Measurements from ENCODE around the gene STUM. TPM values are rescaled to one million over a fixed set of nuclear protein-coding genes. Genes with fewer than 3 reads are reported as not detected.

The STUM gene
- total RNA-seq, 5 donors from 2014 or later (not counting 1 experiment from before 2014, with no cell fraction given): 0.10 TPM; not detected in 4

DNA sequence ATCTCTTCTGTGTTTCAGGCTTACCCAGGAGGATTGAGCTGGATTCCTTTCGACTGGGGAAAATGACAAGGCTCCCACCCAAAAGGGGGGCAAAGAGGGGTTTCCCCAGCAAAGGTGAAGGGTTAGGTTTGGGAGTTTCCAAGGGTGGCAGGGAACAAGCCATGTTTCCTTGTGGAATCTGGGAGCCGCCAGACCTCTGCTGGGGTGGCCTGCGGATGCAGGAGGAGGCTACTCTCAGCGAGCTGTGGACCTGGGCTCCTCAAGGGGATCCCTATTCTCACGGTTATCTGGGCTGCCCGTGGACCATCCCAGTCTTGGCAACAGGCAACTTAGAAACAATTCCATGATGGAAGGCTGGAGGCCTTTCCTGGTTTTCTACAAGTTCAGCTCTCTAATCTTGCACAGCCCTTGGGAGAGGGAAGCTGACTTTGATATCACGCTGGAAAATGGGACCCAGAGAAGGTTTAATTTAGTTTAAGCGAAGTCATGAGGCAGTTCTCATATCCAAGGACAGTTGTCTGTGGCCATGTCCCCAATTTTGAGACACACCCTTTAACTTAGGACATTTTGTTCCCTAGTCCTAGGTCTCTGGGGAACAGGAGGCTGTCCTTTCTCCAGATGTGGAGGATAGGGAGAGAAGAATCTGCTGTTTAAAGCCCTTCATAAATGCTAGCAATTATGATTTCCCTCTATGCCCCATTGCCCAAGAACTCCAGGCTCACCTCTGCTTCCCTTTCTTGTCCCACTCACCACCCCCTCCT lies 24.7 kb upstream of the STUM start:
- ATAC-seq (replicated peaks in 1 of 4): no peak
- Histone ChIP-seq H3K4me1 (ENCODE audit: control insufficient read depth in 1 of 2, extremely low read depth in 1 of 2, insufficient read depth in 2 of 2, low read length in 2 of 2) (no peaks in the 10 kb centered on the region), H3K27me3 (replicated peaks in 1 of 2; ENCODE audit: control insufficient read depth in 2 of 2, extremely low read depth in 1 of 2, insufficient read depth in 2 of 2, low read length in 1 of 2) (peaks cover 0 to 47% of the 10 kb centered on the region in 2 experiments), H3K9me3 (no peaks in the 10 kb centered on the region), H3K4me3 (ENCODE audit: control insufficient read depth in 1 of 2, extremely low read depth in 1 of 2, low read length in 1 of 2) (no peak overlapping the region), H3K27ac (ENCODE audit: low read length) (no peak overlapping the region), H3K36me3 (ENCODE audit: control insufficient read depth in 2 of 2, extremely low read depth in 1 of 2, insufficient read depth in 1 of 2, low read length in 1 of 2) (no peaks in the 10 kb centered on the region)
- Mint-ChIP-seq H3K27ac (no peak overlapping the region), H3K27me3 (peaks cover 4 to 9% of the 10 kb centered on the region in 2 donors), H3K4me3 (no peak overlapping the region), H3K9me3 (peaks cover 0 to 5% (median 4%) of the 10 kb centered on the region in 3 donors), H3K36me3 (no peaks in the 10 kb centered on the region), H3K4me1 (no peaks in the 10 kb centered on the region)
- WGBS (ENCODE audit: insufficient coverage): 91% methylated on average over 3 of the region's 8 CpGs
- DNase-seq: no peak
- ChIA-PET POLR2A (no interaction called here), CTCF (no interaction called here)

DNA sequence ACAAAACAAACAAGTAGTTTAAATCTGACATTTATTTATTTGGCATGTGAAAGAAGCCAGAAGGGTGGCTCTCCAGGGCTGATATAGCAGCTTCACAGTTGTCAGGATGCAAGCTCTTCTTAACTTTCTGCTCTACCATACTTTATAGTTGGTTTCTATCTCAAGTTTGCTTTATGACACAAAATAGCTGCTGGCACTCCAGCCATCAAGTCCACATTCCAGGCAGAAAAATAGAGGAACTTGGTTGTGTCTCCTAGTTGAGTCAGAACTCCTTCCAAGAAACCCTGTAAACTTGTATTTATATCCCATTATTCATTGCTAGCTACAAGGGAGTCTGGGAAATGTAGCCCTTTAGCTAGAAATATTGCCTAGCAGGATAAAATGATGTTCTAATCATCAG lies 24.0 kb upstream of the STUM start:
- peaks cover 4 to 14% of the 10 kb centered on the region in 2 donors for H3K27me3 Mint-ChIP-seq
- H3K36me3 Mint-ChIP-seq: no peaks in the 10 kb centered on the region
- no peaks in the 10 kb centered on the region for H3K4me1 Mint-ChIP-seq
- no peak overlapping the region for H3K4me3 Mint-ChIP-seq
- H3K9me3 ChIP-seq: no peaks in the 10 kb centered on the region
- H3K4me3 ChIP-seq (ENCODE audit: control insufficient read depth in 1 of 2, extremely low read depth in 1 of 2, low read length in 1 of 2): no peak overlapping the region
- no peak for DNase-seq
- no peaks in the 10 kb centered on the region for H3K4me1 ChIP-seq (ENCODE audit: control insufficient read depth in 1 of 2, extremely low read depth in 1 of 2, insufficient read depth in 2 of 2, low read length in 2 of 2)
- no peak for ATAC-seq (replicated peaks in 1 of 4)
- no peak overlapping the region for H3K27ac ChIP-seq (ENCODE audit: low read length)
- peaks cover 0 to 5% (median 4%) of the 10 kb centered on the region in 3 donors for H3K9me3 Mint-ChIP-seq
- ChIA-PET POLR2A (no interaction called here), CTCF (interaction anchor here in 1 of 2 donors (0.6 kb wide), 1 partner anchor 77 kb away, joined by 3 read pairs; no protein-coding TSS in a partner anchor)
- no peaks in the 10 kb centered on the region for H3K36me3 ChIP-seq (ENCODE audit: control insufficient read depth in 2 of 2, extremely low read depth in 1 of 2, insufficient read depth in 1 of 2, low read length in 1 of 2)
- peaks cover 0 to 41% of the 10 kb centered on the region in 2 experiments for H3K27me3 ChIP-seq (replicated peaks in 1 of 2; ENCODE audit: control insufficient read depth in 2 of 2, extremely low read depth in 1 of 2, insufficient read depth in 2 of 2, low read length in 1 of 2)
- no peak overlapping the region for H3K27ac Mint-ChIP-seq

DNA sequence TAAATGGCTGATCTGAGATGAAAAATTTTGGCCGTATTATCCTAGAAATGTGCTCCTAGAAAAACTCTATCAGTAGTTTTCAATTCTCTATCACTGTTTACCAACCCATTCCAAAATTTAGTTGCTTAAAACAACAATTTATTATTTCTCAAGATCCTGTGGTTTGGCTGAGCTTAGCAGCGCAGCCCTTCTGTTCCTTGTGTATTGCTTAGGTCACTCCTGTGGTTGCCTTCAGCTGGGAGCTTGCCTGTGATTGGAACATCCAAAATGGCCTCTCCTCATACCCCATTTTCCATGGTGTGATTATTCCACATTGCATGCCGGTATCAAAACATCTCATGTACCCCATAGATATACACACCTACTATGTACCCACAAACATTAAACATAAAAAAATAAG lies 22.8 kb upstream of the STUM start:
- ChIA-PET POLR2A (no interaction called here), CTCF (no interaction called here)
- H3K27ac Mint-ChIP-seq: no peak overlapping the region
- DNase-seq (no peak), ATAC-seq (replicated peaks in 1 of 4) (no peak)
- peaks cover 0 to 15% of the 10 kb centered on the region in 2 donors for H3K27me3 Mint-ChIP-seq
- H3K9me3 ChIP-seq: no peaks in the 10 kb centered on the region
- H3K36me3 ChIP-seq (ENCODE audit: control insufficient read depth in 2 of 2, extremely low read depth in 1 of 2, insufficient read depth in 1 of 2, low read length in 1 of 2): no peaks in the 10 kb centered on the region
- no peaks in the 10 kb centered on the region for H3K4me1 Mint-ChIP-seq
- H3K4me1 ChIP-seq (ENCODE audit: control insufficient read depth in 1 of 2, extremely low read depth in 1 of 2, insufficient read depth in 2 of 2, low read length in 2 of 2): no peaks in the 10 kb centered on the region
- no peak overlapping the region for H3K27ac ChIP-seq (ENCODE audit: low read length)
- H3K27me3 ChIP-seq (replicated peaks in 1 of 2; ENCODE audit: control insufficient read depth in 2 of 2, extremely low read depth in 1 of 2, insufficient read depth in 2 of 2, low read length in 1 of 2): peaks cover 0 to 40% of the 10 kb centered on the region in 2 experiments
- WGBS (ENCODE audit: insufficient coverage): 100% methylated on average over 1 of the region's 3 CpGs
- H3K36me3 Mint-ChIP-seq: no peaks in the 10 kb centered on the region
- H3K4me3 ChIP-seq (ENCODE audit: control insufficient read depth in 1 of 2, extremely low read depth in 1 of 2, low read length in 1 of 2): no peak overlapping the region
- H3K4me3 Mint-ChIP-seq: no peak overlapping the region
- H3K9me3 Mint-ChIP-seq: peaks cover 0 to 5% (median 4%) of the 10 kb centered on the region in 3 donors

DNA sequence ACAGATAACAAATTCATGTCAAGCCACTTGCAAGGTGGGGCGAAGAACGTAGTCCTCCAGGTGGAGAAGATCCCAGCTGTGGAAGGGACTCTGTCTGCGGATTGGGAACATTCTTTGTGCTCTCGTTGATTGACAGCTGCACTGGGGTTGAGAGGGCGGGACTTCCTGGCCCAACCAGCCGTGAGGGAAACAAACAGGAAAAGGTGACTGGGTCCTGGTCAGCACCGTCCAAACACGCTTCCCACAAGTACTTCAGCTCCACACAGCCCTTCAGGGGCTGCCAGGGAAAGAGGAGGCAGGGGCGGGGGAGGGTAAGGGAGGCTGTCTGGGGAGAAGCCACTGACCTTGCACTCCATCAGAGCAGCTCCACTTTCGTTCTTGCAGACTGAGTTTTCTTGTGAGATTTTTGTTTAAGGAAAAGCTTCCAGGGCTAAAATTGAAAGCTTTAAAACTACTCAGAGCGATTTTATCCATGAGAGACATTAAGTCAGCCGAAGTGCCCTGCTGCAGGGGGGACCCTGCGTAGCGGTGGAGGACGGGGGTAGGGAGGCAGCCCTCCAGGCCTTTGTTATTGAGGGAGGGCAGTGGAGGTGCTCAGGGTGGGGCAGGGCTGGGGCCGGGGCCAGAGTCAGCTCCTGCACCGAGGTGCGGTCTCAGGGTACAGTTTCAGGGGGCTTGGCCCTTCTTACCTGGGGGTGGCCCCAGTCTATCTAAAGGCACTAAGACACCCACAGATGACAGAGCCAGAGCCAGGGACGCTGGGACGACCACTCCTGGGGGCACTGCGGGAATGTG lies 21.6 kb upstream of the STUM start:
- CTCF ChIA-PET: no interaction called here
- no peaks in the 10 kb centered on the region for H3K9me3 ChIP-seq
- H3K9me3 Mint-ChIP-seq: peaks cover 0 to 5% (median 4%) of the 10 kb centered on the region in 3 donors
- no peaks in the 10 kb centered on the region for H3K4me1 Mint-ChIP-seq
- peaks cover 0 to 16% of the 10 kb centered on the region in 2 donors for H3K27me3 Mint-ChIP-seq
- H3K36me3 Mint-ChIP-seq: no peaks in the 10 kb centered on the region
- DNase-seq (no peak), ATAC-seq (replicated peaks in 1 of 4) (no peak)
- WGBS (ENCODE audit: insufficient coverage): 87% methylated on average over 14 of the region's 21 CpGs
- no peak overlapping the region for H3K4me3 Mint-ChIP-seq
- POLR2A ChIA-PET: no interaction called here
- H3K27ac Mint-ChIP-seq: no peak overlapping the region
- no peak overlapping the region for H3K4me3 ChIP-seq (ENCODE audit: control insufficient read depth in 1 of 2, extremely low read depth in 1 of 2, low read length in 1 of 2)
- H3K27ac ChIP-seq (ENCODE audit: low read length): no peak overlapping the region
- H3K27me3 ChIP-seq (replicated peaks in 1 of 2; ENCODE audit: control insufficient read depth in 2 of 2, extremely low read depth in 1 of 2, insufficient read depth in 2 of 2, low read length in 1 of 2): peaks cover 0 to 32% of the 10 kb centered on the region in 2 experiments
- H3K36me3 ChIP-seq (ENCODE audit: control insufficient read depth in 2 of 2, extremely low read depth in 1 of 2, insufficient read depth in 1 of 2, low read length in 1 of 2): no peaks in the 10 kb centered on the region
- H3K4me1 ChIP-seq (ENCODE audit: control insufficient read depth in 1 of 2, extremely low read depth in 1 of 2, insufficient read depth in 2 of 2, low read length in 2 of 2): no peaks in the 10 kb centered on the region

DNA sequence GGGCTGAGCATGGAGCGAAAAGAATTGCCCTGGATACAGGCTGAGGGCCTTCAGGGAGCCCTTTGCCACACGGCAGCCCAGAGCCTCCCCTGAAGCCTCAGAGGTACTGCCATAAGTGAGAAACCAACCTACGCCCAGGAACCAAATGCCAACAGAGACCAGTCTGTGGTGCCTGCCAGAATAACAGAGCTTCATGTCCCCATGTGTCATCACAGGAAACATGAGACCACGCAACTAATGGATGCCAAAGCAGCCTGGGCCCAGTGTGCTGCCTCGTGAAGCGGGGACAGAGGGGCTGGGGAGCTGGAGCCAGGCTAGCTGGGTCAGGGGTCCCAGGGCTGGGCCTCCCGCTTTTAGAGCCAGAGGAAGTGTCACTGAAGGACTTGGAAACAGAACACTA lies 18.7 kb upstream of the STUM start:
- Mint-ChIP-seq H3K36me3 (no peaks in the 10 kb centered on the region), H3K4me3 (no peak overlapping the region), H3K27me3 (peaks cover 0 to 15% of the 10 kb centered on the region in 2 donors), H3K9me3 (no peaks in the 10 kb centered on the region), H3K27ac (no peak overlapping the region), H3K4me1 (no peaks in the 10 kb centered on the region)
- H3K36me3 ChIP-seq (ENCODE audit: control insufficient read depth in 2 of 2, extremely low read depth in 1 of 2, insufficient read depth in 1 of 2, low read length in 1 of 2): no peaks in the 10 kb centered on the region
- no peaks in the 10 kb centered on the region for H3K9me3 ChIP-seq
- peaks cover 0 to 25% of the 10 kb centered on the region in 2 experiments for H3K27me3 ChIP-seq (replicated peaks in 1 of 2; ENCODE audit: control insufficient read depth in 2 of 2, extremely low read depth in 1 of 2, insufficient read depth in 2 of 2, low read length in 1 of 2)
- no peak for ATAC-seq (replicated peaks in 1 of 4)
- H3K4me1 ChIP-seq (ENCODE audit: control insufficient read depth in 1 of 2, extremely low read depth in 1 of 2, insufficient read depth in 2 of 2, low read length in 2 of 2): no peaks in the 10 kb centered on the region
- WGBS (ENCODE audit: insufficient coverage): 88% methylated on average over 7 of the region's 7 CpGs
- POLR2A ChIA-PET: no interaction called here
- DNase-seq: no peak
- no peak overlapping the region for H3K27ac ChIP-seq (ENCODE audit: low read length)
- CTCF ChIA-PET: no interaction called here
- H3K4me3 ChIP-seq (ENCODE audit: control insufficient read depth in 1 of 2, extremely low read depth in 1 of 2, low read length in 1 of 2): no peak overlapping the region

DNA sequence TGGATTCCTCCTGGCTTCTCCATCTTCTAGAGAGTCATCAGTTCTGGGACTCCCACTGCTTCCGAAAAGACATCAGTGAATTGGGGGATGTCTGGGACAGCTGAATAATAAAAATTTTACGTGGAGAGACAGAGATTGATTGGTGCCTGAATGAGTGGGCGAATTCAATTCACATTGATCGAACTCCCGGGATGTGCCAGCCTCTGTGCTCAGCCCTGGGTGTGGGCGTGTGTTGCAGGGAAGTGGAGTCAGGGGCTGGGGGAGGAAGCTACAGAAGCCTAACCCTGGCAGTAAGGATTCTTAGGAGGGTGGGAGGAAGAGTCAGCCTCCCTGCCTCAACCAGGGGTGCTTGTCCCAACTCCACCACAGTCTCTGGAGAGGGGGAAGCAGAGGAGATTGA lies 18.0 kb upstream of the STUM start:
- WGBS (ENCODE audit: insufficient coverage): 81% methylated on average over 5 of the region's 6 CpGs
- no peak overlapping the region for H3K4me3 ChIP-seq (ENCODE audit: control insufficient read depth in 1 of 2, extremely low read depth in 1 of 2, low read length in 1 of 2)
- ChIA-PET POLR2A (no interaction called here), CTCF (no interaction called here)
- Mint-ChIP-seq H3K36me3 (no peaks in the 10 kb centered on the region), H3K9me3 (no peaks in the 10 kb centered on the region), H3K27ac (no peak overlapping the region), H3K4me3 (no peak overlapping the region), H3K27me3 (peaks cover 0 to 17% of the 10 kb centered on the region in 2 donors), H3K4me1 (no peaks in the 10 kb centered on the region)
- no peak for ATAC-seq (replicated peaks in 1 of 4)
- no peaks in the 10 kb centered on the region for H3K36me3 ChIP-seq (ENCODE audit: control insufficient read depth in 2 of 2, extremely low read depth in 1 of 2, insufficient read depth in 1 of 2, low read length in 1 of 2)
- no peak overlapping the region for H3K27ac ChIP-seq (ENCODE audit: low read length)
- no peaks in the 10 kb centered on the region for H3K4me1 ChIP-seq (ENCODE audit: control insufficient read depth in 1 of 2, extremely low read depth in 1 of 2, insufficient read depth in 2 of 2, low read length in 2 of 2)
- no peaks in the 10 kb centered on the region for H3K9me3 ChIP-seq
- no peak for DNase-seq
- H3K27me3 ChIP-seq (replicated peaks in 1 of 2; ENCODE audit: control insufficient read depth in 2 of 2, extremely low read depth in 1 of 2, insufficient read depth in 2 of 2, low read length in 1 of 2): peaks cover 0 to 25% of the 10 kb centered on the region in 2 experiments
